Subcutaneous adipose tissue (tissue), 4 donors: Measurements from ENCODE around the gene TBC1D23. TPM values are rescaled to one million over a fixed set of nuclear protein-coding genes. Genes with fewer than 3 reads are reported as not detected.

Experiments used
- CTCF ChIP-seq: fragments of 450-650 bp; IDR thresholded peaks from one replicate; pipeline ENCODE4 v1.5.1; 2016; ENCODE audit warnings: low read depth, mild to moderate bottlenecking, control low read depth, antibody characterized with exemption, moderate library complexity
- total RNA-seq, 4 donors: library from RNA; depleted of rRNA; stranded (reverse); fragments of >200 nt; gene quantifications; one replicate each; pipeline ENCODE4 v1.1.0, GENCODE V29; 2016

TBC1D23 gene
- total RNA-seq, 4 donors from 2014 or later, result 39.2 to 66.9 (median 47.8) TPM

- TF ChIP-seq CTCF, result no peak
Measured at GRCh38 chr3:100310355-100310965, 49.7 kb downstream of the TBC1D23 start.

GRCh38 chr3:100311011-100311410 is 50.2 kb downstream of the TBC1D23 start:
- TF ChIP-seq CTCF, result no peak

- TF ChIP-seq CTCF, result no peak
Measured at GRCh38 chr3:100316641-100317069, 55.9 kb downstream of the TBC1D23 start.

GRCh38 chr3:100317912-100318311 is 57.1 kb downstream of the TBC1D23 start:
- no peak for TF ChIP-seq CTCF

- TF ChIP-seq CTCF, result no peak
Measured at GRCh38 chr3:100319951-100320350, 59.2 kb downstream of the TBC1D23 start.

GRCh38 chr3:100324044-100324443 is 63.3 kb downstream of the TBC1D23 start:
- no peak for TF ChIP-seq CTCF

GRCh38 chr3:100325827-100326226 is 65.0 kb downstream of the TBC1D23 start:
- no peak for TF ChIP-seq CTCF
